HepG2 (cell line): ENCODE measurements around the gene EBF3.

Experiments used
- E2F5 ChIP-seq: sonication (generic); formaldehyde crosslinking; conservative IDR thresholded peaks from 2 replicates; pipeline ENCODE4 v1.4.0; 2020; ENCODE audit warnings: missing genetic modification reagents
- FOXJ3 ChIP-seq: sonication (generic); formaldehyde crosslinking; IDR thresholded peaks from 2 replicates; pipeline ENCODE4 v1.4.0; 2020; ENCODE audit warnings: missing genetic modification reagents, mild to moderate bottlenecking, borderline replicate concordance

- TF ChIP-seq E2F5 (CRISPR knock-in tag) (no peak), FOXJ3 (no peak)
Measured at GRCh38 chr10:129875993-129876726, 87.9 kb downstream of the EBF3 start.
